ENCODE results near the gene COBL.

The COBL gene

GRCh38 chr7:51250512-51250911, 66.1 kb downstream of the COBL start:
- no peak for DNase-seq

GRCh38 chr7:51249991-51250390, 66.6 kb downstream of the COBL start:
- no peak for DNase-seq

GRCh38 chr7:51249187-51249945, 67.2 kb downstream of the COBL start:
- no peak for DNase-seq

GRCh38 chr7:51246258-51247245, 70.1 kb downstream of the COBL start:
- no peak for DNase-seq

GRCh38 chr7:51244885-51245284, 71.7 kb downstream of the COBL start:
- no peak for DNase-seq

GRCh38 chr7:51244053-51244452, 72.6 kb downstream of the COBL start:
- no peak for DNase-seq

GRCh38 chr7:51243631-51244030, 73.0 kb downstream of the COBL start:
- DNase-seq = no peak

GRCh38 chr7:51242881-51243518, 73.6 kb downstream of the COBL start:
- DNase-seq = no peak

GRCh38 chr7:51242007-51242691, 74.5 kb downstream of the COBL start:
- no peak for DNase-seq

- no peak for DNase-seq
These were observed 75.7 kb downstream of the COBL start for GRCh38 chr7:51240868-51241267.

- no peak for DNase-seq
These were observed 76.9 kb downstream of the COBL start for GRCh38 chr7:51239691-51240090.

GRCh38 chr7:51238981-51239495, 77.6 kb downstream of the COBL start:
- no peak for DNase-seq

GRCh38 chr7:51237446-51238133, 79.0 kb downstream of the COBL start:
- no peak for DNase-seq

- no peak for DNase-seq
These were observed 80.0 kb downstream of the COBL start for GRCh38 chr7:51236470-51237132.

- DNase-seq = no peak
These were observed 80.9 kb downstream of the COBL start for GRCh38 chr7:51235593-51236313.

GRCh38 chr7:51234609-51235308, 81.8 kb downstream of the COBL start:
- no peak for DNase-seq

GRCh38 chr7:51234139-51234538, 82.5 kb downstream of the COBL start:
- no peak for DNase-seq

GRCh38 chr7:51233374-51233773, 83.2 kb downstream of the COBL start:
- DNase-seq = no peak

- DNase-seq = no peak
These were observed 85.9 kb downstream of the COBL start for GRCh38 chr7:51230723-51231122.

- no peak for DNase-seq
These were observed 86.3 kb downstream of the COBL start for GRCh38 chr7:51230324-51230625.

All from CD4-positive, alpha-beta T cell treated with Interleukin-4 for 1 hour (primary cell).